HG03025 (cell line): Measurements from ENCODE around the gene PAXIP1.

Source experiments
- ATAC-seq: cut with Tn5 transposase; IDR thresholded peaks from one replicate; pipeline ENCODE4 v1.9.1; 2021; ENCODE audit warnings: mild to moderate bottlenecking, moderate library complexity; ENCODE audit not compliant: unreplicated experiment, low FRiP score

PAXIP1 gene

GRCh38 chr7:154997840-154998370, 5.0 kb downstream of the PAXIP1 start:
- no peak for ATAC-seq

- ATAC-seq: no peak
Observed at GRCh38 chr7:154996756-154997155, 6.2 kb downstream of the PAXIP1 start.

- ATAC-seq: no peak
Observed at GRCh38 chr7:154996101-154996500, 6.8 kb downstream of the PAXIP1 start.

- no peak for ATAC-seq
Observed at GRCh38 chr7:154994996-154995395, 7.9 kb downstream of the PAXIP1 start.

GRCh38 chr7:154990964-154991540, 11.9 kb downstream of the PAXIP1 start:
- ATAC-seq: no peak

- ATAC-seq: no peak
Observed at GRCh38 chr7:154987571-154987970, 15.4 kb downstream of the PAXIP1 start.

GRCh38 chr7:154986200-154986945, 16.6 kb downstream of the PAXIP1 start:
- no peak for ATAC-seq

- ATAC-seq: no peak
Observed at GRCh38 chr7:154985230-154985629, 17.7 kb downstream of the PAXIP1 start.

GRCh38 chr7:154984601-154985188, 18.2 kb downstream of the PAXIP1 start:
- ATAC-seq: no peak

GRCh38 chr7:154978017-154978416, 24.9 kb downstream of the PAXIP1 start:
- no peak for ATAC-seq

GRCh38 chr7:154977250-154977649, 25.7 kb downstream of the PAXIP1 start:
- no peak for ATAC-seq

GRCh38 chr7:154976844-154977243, 26.1 kb downstream of the PAXIP1 start:
- ATAC-seq: no peak

GRCh38 chr7:154975984-154976383, 26.9 kb downstream of the PAXIP1 start:
- ATAC-seq: no peak

- ATAC-seq: no peak
Observed at GRCh38 chr7:154973381-154973780, 29.5 kb downstream of the PAXIP1 start.

- ATAC-seq: no peak
Observed at GRCh38 chr7:154968336-154969001, 34.5 kb downstream of the PAXIP1 start.

GRCh38 chr7:154967401-154967955, 35.4 kb downstream of the PAXIP1 start:
- ATAC-seq: no peak

- no peak for ATAC-seq
Observed at GRCh38 chr7:154965014-154965413, 37.9 kb downstream of the PAXIP1 start.

- no peak for ATAC-seq
Observed at GRCh38 chr7:154960063-154960790, 42.7 kb downstream of the PAXIP1 start.

GRCh38 chr7:154956427-154956826, 46.5 kb downstream of the PAXIP1 start:
- no peak for ATAC-seq

- ATAC-seq: no peak
Observed at GRCh38 chr7:154953006-154953684, 49.8 kb downstream of the PAXIP1 start.
